H1 (cell line): ENCODE measurements around the gene VEZT. TPM values are rescaled to one million over a fixed set of nuclear protein-coding genes. Genes with fewer than 3 reads are reported as not detected.

Experiments
- CTCF ChIA-PET: fragments of 300-600 bp; sonication (Branson Sonifier 250); formaldehyde crosslinking; loops from one replicate; lab custom pipeline; 2021; ENCODE audit not compliant: partially characterized antibody; lab: Charles Lee
- POLR2A ChIA-PET: fragments of 300-600 bp; sonication (Branson Sonifier 250); formaldehyde crosslinking; loops from one replicate; lab custom pipeline; 2021; ENCODE audit warnings: inconsistent platforms; ENCODE audit not compliant: partially characterized antibody; lab: Charles Lee
- DNase-seq, 2 experiments: peaks; one replicate each; pipeline versions ENCODE4 v3.0.0 to v3.0.0-alpha.2; 2010 to 2022; ENCODE audit warnings: low spot score in 2 of 2, low read depth in 1 of 2, mixed read lengths in 1 of 2
- FAIRE-seq: peaks from 2 replicates; lab custom pipeline; 2011; peaks lifted over from hg19 to GRCh38; lab: Jason Lieb, UNC
- H2AFZ ChIP-seq: 2 replicates; pipeline ENCODE4 v1.8.1; 2012; ENCODE audit warnings: low read length, inconsistent platforms
- H2AK5ac ChIP-seq: 2 replicates; pipeline ENCODE4 v1.6.1; 2013; ENCODE audit warnings: low read depth, low read length
- H2BK120ac ChIP-seq: replicated peaks from 2 replicates; pipeline ENCODE3; 2013; ENCODE audit warnings: low read depth, low read length, inconsistent platforms
- H2BK12ac ChIP-seq: 2 replicates; pipeline ENCODE4 v1.6.1; 2013; ENCODE audit warnings: low read depth, low read length
- H2BK15ac ChIP-seq: 2 replicates; pipeline ENCODE4 v1.6.1; 2013; ENCODE audit warnings: low read length
- H2BK20ac ChIP-seq: 2 replicates; pipeline ENCODE4 v1.6.1; 2013; ENCODE audit warnings: low read length
- H2BK5ac ChIP-seq: 2 replicates; pipeline ENCODE4 v1.6.1; 2013; ENCODE audit warnings: low read depth, low read length
- H3K14ac ChIP-seq: 2 replicates; pipeline ENCODE4 v1.6.1; 2013; ENCODE audit warnings: inconsistent platforms; ENCODE audit not compliant: insufficient read length
- H3K18ac ChIP-seq: 2 replicates; pipeline ENCODE4 v1.6.1; 2013; ENCODE audit warnings: low read length; ENCODE audit errors: extremely low read depth
- H3K23ac ChIP-seq: 2 replicates; pipeline ENCODE4 v1.6.1; 2013; ENCODE audit warnings: inconsistent platforms; ENCODE audit not compliant: insufficient read length
- H3K23me2 ChIP-seq: 2 replicates; pipeline ENCODE4 v1.6.1; 2013; ENCODE audit warnings: low read depth, low read length
- H3K27ac ChIP-seq: 2 replicates; pipeline ENCODE4 v1.6.1; 2011; ENCODE audit warnings: low read depth, low read length, inconsistent platforms
- H3K27me3 ChIP-seq, 4 experiments: replicated peaks in 1 of 4; 1 replicate in 1 of 4; 2 replicates in 3 of 4; pipeline versions ENCODE4 v1.6.1 to v1.8.1; 2011 to 2013; ENCODE audit warnings: low read length in 3 of 4, mild to moderate bottlenecking in 3 of 4, inconsistent platforms in 2 of 4, mixed read lengths in 2 of 4, moderate library complexity in 1 of 4; ENCODE audit not compliant: control insufficient read depth in 3 of 4, insufficient read depth in 3 of 4; ENCODE audit errors: extremely low read depth in 1 of 4
- H3K36me3 ChIP-seq, 4 experiments: 2 replicates each; pipeline versions ENCODE4 v1.6.1 to v1.8.1; 2011 to 2013; ENCODE audit warnings: mild to moderate bottlenecking in 4 of 4, low read length in 3 of 4, moderate library complexity in 2 of 4, control low read depth in 1 of 4, inconsistent platforms in 1 of 4; ENCODE audit not compliant: insufficient read depth in 4 of 4, control insufficient read depth in 2 of 4
- H3K4ac ChIP-seq: replicated peaks from 2 replicates; pipeline ENCODE3; 2013; ENCODE audit warnings: low read length, low read depth, mixed read lengths, inconsistent platforms; ENCODE audit not compliant: insufficient read length
- H3K4me1 ChIP-seq, 4 experiments: replicated peaks in 1 of 4; 1 replicate in 1 of 4; 2 replicates in 3 of 4; pipeline versions ENCODE4 v1.6.1 to v1.8.1; 2011 to 2013; ENCODE audit warnings: low read length in 3 of 4, inconsistent platforms in 2 of 4, mixed read lengths in 1 of 4; ENCODE audit not compliant: insufficient read depth in 4 of 4, control insufficient read depth in 3 of 4
- H3K4me2 ChIP-seq, 2 experiments: 2 replicates each; pipeline versions ENCODE4 v1.6.1 to v1.8.1; 2011 to 2013; ENCODE audit warnings: low read depth in 2 of 2, low read length in 2 of 2, control low read depth in 1 of 2, inconsistent platforms in 1 of 2, mild to moderate bottlenecking in 1 of 2; ENCODE audit not compliant: insufficient read depth in 1 of 2
- H3K4me3 ChIP-seq, 4 experiments: fragments of 200-600, 300-600 bp in 1 of 4; sonication (generic), shearing (Covaris generic), sonication (Bioruptor Twin) in 1 of 4; 2 replicates each; pipeline versions ENCODE4 v1.5.1 to v1.8.1; 2011 to 2016; ENCODE audit warnings: low read length in 4 of 4, low read depth in 3 of 4, control low read depth in 2 of 4, inconsistent platforms in 2 of 4, mild to moderate bottlenecking in 2 of 4, mixed read lengths in 1 of 4, moderate library complexity in 1 of 4; ENCODE audit not compliant: insufficient read depth in 2 of 4; ENCODE audit errors: extremely low read depth in 1 of 4
- H3K56ac ChIP-seq: replicated peaks from 2 replicates; pipeline ENCODE3; 2013; ENCODE audit warnings: low read depth, mild to moderate bottlenecking, mixed read lengths, low read length, inconsistent platforms; ENCODE audit not compliant: insufficient read length
- H3K79me1 ChIP-seq: 2 replicates; pipeline ENCODE4 v1.6.1; 2013; ENCODE audit warnings: low read depth, low read length, control low read depth
- H3K79me2 ChIP-seq, 2 experiments: 2 replicates each; pipeline versions ENCODE4 v1.6.1 to v1.8.1; 2012 to 2013; ENCODE audit warnings: low read length in 2 of 2, mild to moderate bottlenecking in 2 of 2, inconsistent platforms in 1 of 2; ENCODE audit not compliant: insufficient read depth in 2 of 2, control insufficient read depth in 1 of 2
- H3K9ac ChIP-seq, 4 experiments: replicated peaks in 1 of 4; 1 replicate in 1 of 4; 2 replicates in 3 of 4; pipeline versions ENCODE4 v1.6.1 to v1.8.1; 2011 to 2013; ENCODE audit warnings: low read depth in 3 of 4, low read length in 3 of 4, control low read depth in 2 of 4, mild to moderate bottlenecking in 2 of 4, moderate library complexity in 2 of 4, inconsistent platforms in 1 of 4; ENCODE audit errors: extremely low read depth in 1 of 4
- H3K9me3 ChIP-seq, 2 experiments: 2 replicates each; pipeline versions ENCODE4 v1.6.1 to v1.8.1; 2012 to 2013; ENCODE audit warnings: mild to moderate bottlenecking in 2 of 2, moderate library complexity in 2 of 2, control low read depth in 1 of 2, inconsistent platforms in 1 of 2, low read depth in 1 of 2, low read length in 1 of 2, mixed read lengths in 1 of 2; ENCODE audit not compliant: insufficient read depth in 2 of 2
- H4K20me1 ChIP-seq, 2 experiments: replicated peaks in 1 of 2; 2 replicates each; pipeline versions ENCODE3 to v1.8.1; 2011 to 2013; ENCODE audit warnings: inconsistent platforms in 2 of 2, low read length in 2 of 2, mild to moderate bottlenecking in 1 of 2; ENCODE audit not compliant: insufficient read depth in 2 of 2, control insufficient read depth in 1 of 2
- H4K5ac ChIP-seq: 2 replicates; pipeline ENCODE4 v1.6.1; 2013; ENCODE audit warnings: low read length, low read depth, mixed read lengths, inconsistent platforms; ENCODE audit not compliant: insufficient read length
- H4K8ac ChIP-seq: 2 replicates; pipeline ENCODE4 v1.8.0; 2013; ENCODE audit warnings: mild to moderate bottlenecking, moderate library complexity, low read length, inconsistent platforms; ENCODE audit not compliant: insufficient read depth; ENCODE audit errors: extremely low read depth
- H4K91ac ChIP-seq: replicated peaks from 2 replicates; pipeline ENCODE3; 2013; ENCODE audit warnings: low read length, mixed read lengths, inconsistent platforms; ENCODE audit not compliant: insufficient read length
- SP2 ChIP-seq: IDR thresholded peaks from 2 replicates; pipeline ENCODE4 v1.6.1; 2012; ENCODE audit warnings: mild to moderate bottlenecking, low read length, inconsistent platforms
- WGBS, 2 experiments: shearing (Covaris generic) in 1 of 2; methylation state at CpG; one replicate each; pipeline versions ENCODE4 v1.1.6 to v1.1.7; 2013 to 2015; ENCODE audit warnings: low lambda C conversion rate in 2 of 2, mixed read lengths in 2 of 2, inconsistent platforms in 1 of 2, low coverage in 1 of 2, missing lambda C conversion rate in 1 of 2; ENCODE audit not compliant: insufficient replicate concordance in 2 of 2, insufficient coverage in 1 of 2, insufficient read length in 1 of 2; ENCODE audit errors: extremely low coverage in 1 of 2, missing lambda C conversion rate in 1 of 2; 5-methylcytosine and 5-hydroxymethylcytosine counted together
- polyA plus RNA-seq, 7 experiments: library from polyadenylated mRNA; depleted of rRNA in 3 of 7; stranded (reverse) in 5 of 7; unstranded in 2 of 7; fragments of >200 nt in 5 of 7; fragments of 200-250 nt in 2 of 7; gene quantifications; 1 replicate in 5 of 7; 2 replicates in 1 of 7; 4 replicates in 1 of 7; pipeline versions ENCODE4 v1.2.1 to v1.2.3, GENCODE V29; 2011 to 2013; ENCODE audit warnings: missing spikeins in 2 of 7, mixed read lengths in 2 of 7
- total RNA-seq: library from RNA; stranded (reverse); fragmentation: NEBNext Ultra II Directional; extraction: Animal tissue kit (Norgen Biotek cat#: 25700); gene quantifications from 2 replicates; pipeline ENCODE4 v1.2.1, GENCODE V29; 2021

The VEZT gene
- total and polyA plus RNA-seq, 2 of the 8 experiments (the other 6 are each of a cell fraction or from before 2014, with no cell fraction given) = 44.0 to 56.1 TPM

DNA sequence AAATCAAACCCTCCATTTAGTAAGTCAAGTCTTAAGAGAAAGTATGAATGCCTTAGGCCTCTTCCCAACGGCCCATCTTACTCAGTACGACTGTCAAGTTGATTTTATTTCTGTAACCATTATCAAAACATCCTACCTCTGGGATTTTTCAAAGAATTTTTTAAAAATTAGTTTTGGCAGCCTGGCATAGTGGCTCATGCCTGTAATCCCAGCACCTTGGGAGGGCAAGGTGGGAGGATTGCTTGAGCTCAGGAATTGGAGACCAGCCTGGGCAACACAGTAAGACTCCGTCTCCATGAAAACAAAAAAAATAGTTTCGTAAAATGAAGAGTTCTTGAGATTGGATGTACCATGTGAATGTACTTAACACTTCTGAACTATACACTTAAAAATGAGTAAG is 4.5 kb upstream of the VEZT start:
- Histone ChIP-seq H3K4me3 (no peak overlapping the region), H3K23ac (no peak overlapping the region), H3K79me1 (no peaks in the 10 kb centered on the region; the same call in 1 of the 2 replicates), H2BK15ac (no peak overlapping the region), H2AFZ (no peak overlapping the region), H4K8ac (no peak overlapping the region), H2AK5ac (no peak overlapping the region), H3K23me2 (no peaks in the 10 kb centered on the region), H3K4me1 (peaks cover 0 to 17% (median 6%) of the 10 kb centered on the region in 4 experiments; a peak in 4 of 7 replicates), H4K91ac (no peak overlapping the region), H3K14ac (no peak overlapping the region), H3K56ac (no peak overlapping the region), H2BK20ac (no peak overlapping the region), H2BK120ac (no peak overlapping the region), H3K18ac (no peak overlapping the region), H2BK12ac (no peak overlapping the region), H4K5ac (no peak overlapping the region), H3K9me3 (no peaks in the 10 kb centered on the region), H2BK5ac (no peak overlapping the region), H4K20me1 (no peaks in the 10 kb centered on the region), H3K4me2 (no peak overlapping the region), H3K79me2 (peaks cover 7 to 85% of the 10 kb centered on the region in 2 experiments; a peak in 3 of 4 replicates), H3K27me3 (no peaks in the 10 kb centered on the region), H3K27ac (no peak overlapping the region), H3K36me3 (peaks cover 0 to 12% (median 3%) of the 10 kb centered on the region in 4 experiments; a peak in 3 of 8 replicates), H3K4ac (no peak overlapping the region), H3K9ac (no peak overlapping the region)
- no peak for TF ChIP-seq SP2
- 95% methylated on average over 4 of the region's 4 CpGs; no CpG with 5 or more reads in 1 of the 2 experiments for WGBS, 2 experiments
- ChIA-PET CTCF (no interaction called here), POLR2A (interaction anchor here (1.5 to 1.6 kb wide), 2 partner anchors 9 to 13 kb away, joined by 3 to 6 read pairs; no protein-coding TSS in a partner anchor)
- DNase-seq (no peak), FAIRE-seq (no peak)
